HepG2 (cell line): ENCODE measurements around the gene TIGD6. TPM values are rescaled to one million over a fixed set of nuclear protein-coding genes. Genes with fewer than 3 reads are reported as not detected.

Experiments
- ATAC-seq: fragments of 200-7000 bp; cut with Tn5 transposase; 3 replicates; pipeline ENCODE4 v1.9.1; 2020; ENCODE audit warnings: mild to moderate bottlenecking, moderate library complexity
- BruUV-seq: library from RNA; stranded (reverse); fragments of 400-500 nt; replicated peaks from 2 replicates; lab custom pipeline; 2021; lab: Mats Ljungman, UMichigan
- CTCF ChIA-PET: fragments of 300-600 bp; formaldehyde crosslinking; extraction: SDS; loops from one replicate; lab custom pipeline; 2021; ENCODE audit warnings: low total read pairs, inconsistent platforms, low intra/inter-chr PET ratio; lab: Yijun Ruan, JAX
- POLR2A ChIA-PET: fragments of 350-600 bp; sonication (Branson Sonifier 250); formaldehyde crosslinking; loops from one replicate; lab custom pipeline; 2020; ENCODE audit warnings: antibody characterized with exemption, inconsistent platforms; lab: Yijun Ruan, JAX
- DNase-seq: peaks from one replicate; pipeline ENCODE4 v3.0.0-alpha.2; 2015; ENCODE audit warnings: low spot score
- FAIRE-seq: peaks from 3 replicates; lab custom pipeline; 2011; peaks lifted over from hg19 to GRCh38; lab: Jason Lieb, UNC
- H2AFZ ChIP-seq: one replicate; pipeline ENCODE4 v1.6.1; 2011; ENCODE audit warnings: low read length, inconsistent platforms
- H3K27ac ChIP-seq: fragments of 300-600 bp; 3 replicates; pipeline ENCODE4 v1.8.0; 2011; ENCODE audit warnings: mixed run types, mild to moderate bottlenecking, mixed read lengths, low read length, inconsistent platforms; ENCODE audit not compliant: insufficient read depth; ENCODE audit errors: extremely low read length
- H3K27me3 ChIP-seq, 2 experiments: fragments of 200-600 bp in 1 of 2; 2 replicates in 1 of 2; 3 replicates in 1 of 2; pipeline versions ENCODE4 v1.6.0 to v1.8.0; 2011; ENCODE audit warnings: low read length in 2 of 2, mild to moderate bottlenecking in 2 of 2, moderate library complexity in 2 of 2, inconsistent platforms in 1 of 2; ENCODE audit not compliant: insufficient read depth in 2 of 2, control insufficient read depth in 1 of 2
- H3K36me3 ChIP-seq, 2 experiments: fragments of 200-600 bp in 1 of 2; replicated peaks in 1 of 2; 2 replicates in 1 of 2; 3 replicates in 1 of 2; pipeline versions ENCODE4 v1.5.1 to v1.8.0; 2011; ENCODE audit warnings: low read length in 2 of 2, inconsistent platforms in 1 of 2; ENCODE audit not compliant: insufficient read depth in 2 of 2, control insufficient read depth in 1 of 2
- H3K4me1 ChIP-seq: 2 replicates; pipeline ENCODE4 v1.5.1; 2012; ENCODE audit warnings: low read length, inconsistent platforms; ENCODE audit not compliant: insufficient read depth
- H3K4me2 ChIP-seq: 2 replicates; pipeline ENCODE4 v1.6.0; 2011; ENCODE audit warnings: low read depth, low read length, inconsistent platforms
- H3K4me3 ChIP-seq, 3 experiments: fragments of 200-600 bp in 1 of 3; sonication (generic), shearing (Covaris generic) in 1 of 3; replicated peaks in 1 of 3; 2 replicates each; pipeline ENCODE4 v1.5.1; 2011 to 2016; ENCODE audit warnings: low read length in 3 of 3, inconsistent platforms in 2 of 3, low read depth in 2 of 3, mild to moderate bottlenecking in 2 of 3, control low read depth in 1 of 3, mixed read lengths in 1 of 3; ENCODE audit not compliant: insufficient read depth in 1 of 3
- H3K79me2 ChIP-seq: one replicate; pipeline ENCODE4 v1.6.1; 2011; ENCODE audit warnings: low read length, inconsistent platforms; ENCODE audit not compliant: insufficient read depth
- H3K9ac ChIP-seq: 2 replicates; pipeline ENCODE4 v1.6.0; 2011; ENCODE audit warnings: mild to moderate bottlenecking, low read depth, low read length, inconsistent platforms; ENCODE audit not compliant: insufficient read depth
- H3K9me3 ChIP-seq: 2 replicates; pipeline ENCODE4 v1.5.1; 2012; ENCODE audit warnings: mild to moderate bottlenecking, low read length
- H4K20me1 ChIP-seq: 2 replicates; pipeline ENCODE4 v1.6.0; 2011; ENCODE audit warnings: inconsistent platforms, mild to moderate bottlenecking, low read length, moderate library complexity; ENCODE audit not compliant: insufficient read depth
- ADNP ChIP-seq: sonication (generic); formaldehyde crosslinking; IDR thresholded peaks from 2 replicates; pipeline ENCODE4 v1.4.0; 2020; ENCODE audit warnings: missing genetic modification reagents
- EHMT2 ChIP-seq: fragments of 200-600 bp; sonication (generic); IDR thresholded peaks from 2 replicates; pipeline ENCODE4 v1.7.0; 2017; ENCODE audit warnings: antibody characterized with exemption, low read depth, low read length, borderline replicate concordance
- ELF3 ChIP-seq: IDR thresholded peaks from 2 replicates; pipeline ENCODE4 v1.6.1; 2016; ENCODE audit warnings: missing genetic modification reagents, missing compliant biosample characterization
- ERF ChIP-seq: IDR thresholded peaks from 2 replicates; pipeline ENCODE4 v1.6.1; 2018; ENCODE audit warnings: missing biosample characterization, missing genetic modification reagents
- PPARG ChIP-seq: conservative IDR thresholded peaks from 2 replicates; pipeline ENCODE4 v1.6.1; 2016; ENCODE audit warnings: missing biosample characterization, missing genetic modification reagents
- RXRB ChIP-seq: IDR thresholded peaks from 2 replicates; pipeline ENCODE4 v1.6.1; 2016; ENCODE audit warnings: borderline replicate concordance, missing genetic modification reagents, missing compliant biosample characterization
- SMAD3 ChIP-seq: sonication (generic); formaldehyde crosslinking; IDR thresholded peaks from 2 replicates; pipeline ENCODE4 v1.4.0; 2020; ENCODE audit warnings: missing genetic modification reagents
- SMC3 ChIP-seq: IDR thresholded peaks from 2 replicates; pipeline ENCODE4 v1.6.1; 2011; ENCODE audit warnings: low read length, improper control_type of control experiment
- TEAD3 ChIP-seq: optimal IDR thresholded peaks from 2 replicates; pipeline ENCODE3; 2016; ENCODE audit warnings: borderline replicate concordance
- ZFP36 ChIP-seq: fragments of 150-350 bp; IDR thresholded peaks from 2 replicates; pipeline ENCODE4 v1.6.1; 2018; ENCODE audit warnings: borderline replicate concordance, low read length, low read depth; ENCODE audit not compliant: partially characterized antibody
- ZNF780A ChIP-seq: sonication (generic); formaldehyde crosslinking; IDR thresholded peaks from 2 replicates; pipeline ENCODE4 v1.8.0; 2022; ENCODE audit warnings: mild to moderate bottlenecking, missing genetic modification reagents, moderate library complexity
- WGBS: methylation state at CpG from one replicate; pipeline ENCODE4 v1.1.6; 2017; ENCODE audit warnings: low lambda C conversion rate; 5-methylcytosine and 5-hydroxymethylcytosine counted together
- in situ Hi-C: cut with HindIII; loops from 2 replicates; pipeline ENCODE4 v1.10.0; 2017; ENCODE audit warnings: low pct_unique_long_range_greater_than_20kb; ENCODE audit not compliant: extremely low pct_ligation_motif_present
- intact Hi-C: fragments of 100-400 bp; cut with micrococcal nuclease; formaldehyde crosslinking; loops from one replicate; pipeline ENCODE4 v1.10.0; 2022; ENCODE audit not compliant: unreplicated experiment
- polyA plus RNA-seq, 8 experiments: library from polyadenylated mRNA; depleted of rRNA in 3 of 8; stranded (reverse) in 7 of 8; unstranded in 1 of 8; fragments of >200 nt; fragmentation: Illumina TruSeq in 4 of 8; extraction: Trizol in 4 of 8; gene quantifications; 2 replicates each; pipeline versions ENCODE4 v1.2.1 to v1.2.3, GENCODE V29; 2011 to 2016; ENCODE audit warnings: low read depth in 4 of 8, missing spikeins in 1 of 8, mixed read lengths in 1 of 8; ENCODE audit not compliant: insufficient read depth in 1 of 8
- total RNA-seq, 5 experiments: library from RNA; depleted of rRNA; stranded (reverse); fragments of >200 nt; fragmentation: Illumina TruSeq; extraction: Trizol; gene quantifications; 2 replicates each; pipeline ENCODE4 v1.2.3, GENCODE V29; 2016; ENCODE audit warnings: low read depth in 1 of 5
- TF ChIP-seq, protein P1 (sequence below): IDR thresholded peaks from 2 replicates; pipeline ENCODE4 v1.6.1; 2016; ENCODE audit warnings: low read depth
- TF ChIP-seq, protein P2 (sequence below): IDR thresholded peaks from 2 replicates; pipeline ENCODE4 v1.6.1; 2016; ENCODE audit warnings: missing compliant biosample characterization, missing genetic modification reagents, borderline replicate concordance
- TF ChIP-seq, protein P3 (sequence below): sonication (generic); formaldehyde crosslinking; IDR thresholded peaks from 2 replicates; pipeline ENCODE4 v1.4.0; 2020; ENCODE audit warnings: missing genetic modification reagents, borderline replicate concordance

Gene TIGD6
- total and polyA plus RNA-seq, 2 of the 13 experiments (the other 11 are each of a cell fraction or from before 2014, with no cell fraction given): 2.1 to 2.9 TPM

DNA sequence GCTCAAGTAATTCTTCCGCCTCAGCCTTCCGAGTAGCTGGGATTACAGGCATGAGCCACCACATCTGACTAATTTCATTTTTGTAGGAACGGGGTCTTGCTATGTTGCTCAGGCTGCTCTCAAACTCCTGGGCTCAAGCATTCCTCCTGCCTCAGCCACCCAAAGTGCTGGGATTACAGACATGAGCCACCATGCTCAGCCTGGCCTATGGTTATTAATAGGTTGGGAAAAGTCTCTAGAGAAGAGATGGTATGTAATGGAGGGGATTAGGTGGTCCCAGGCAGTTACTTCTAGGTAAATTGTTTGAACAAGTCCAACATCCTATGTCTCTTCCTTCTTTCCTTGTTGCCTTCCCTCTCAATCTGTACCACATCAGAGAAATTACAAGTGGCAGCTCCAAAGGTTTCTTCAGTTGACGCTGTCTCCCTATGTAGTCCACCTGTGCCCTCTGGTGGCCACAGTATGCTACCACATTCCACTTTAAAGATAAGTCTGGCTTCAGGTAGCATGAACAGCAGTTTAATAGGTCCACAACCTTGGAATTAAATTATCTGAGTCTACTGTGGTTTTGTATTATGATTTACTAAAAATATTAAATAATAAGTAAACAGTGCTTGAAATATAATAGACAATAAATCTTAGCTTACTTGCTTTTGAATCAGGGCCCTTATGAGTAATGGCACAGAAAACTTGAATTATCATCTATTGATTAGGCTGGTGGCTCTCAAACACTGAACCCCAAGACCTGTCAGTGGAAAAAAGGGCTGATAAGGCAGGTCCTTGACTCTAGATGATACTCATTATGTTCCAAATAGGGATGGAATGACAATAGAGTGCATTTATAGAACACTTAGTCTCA, 9.7 kb downstream of the TIGD6 start:
- DNase-seq: peak; percentile 76
- Histone ChIP-seq H3K27ac (no peak overlapping the region), H3K79me2 (no peaks in the 10 kb centered on the region), H2AFZ (no peak overlapping the region), H3K9me3 (no peaks in the 10 kb centered on the region), H4K20me1 (no peaks in the 10 kb centered on the region), H3K9ac (no peak overlapping the region), H3K4me1 (peaks cover 19% of the 10 kb centered on the region), H3K4me2 (no peak overlapping the region), H3K27me3 (no peaks in the 10 kb centered on the region), H3K4me3 (no peak overlapping the region), H3K36me3 (no peaks in the 10 kb centered on the region; a peak in 1 of 5 replicates)
- peak; percentile 91 for ATAC-seq
- in situ Hi-C loops: loop anchor here (10.0 to 25.0 kb wide), 2 partner anchors 56 to 353 kb away; no protein-coding TSS in a partner anchor
- BruUV-seq: no TSS peak
- 50% methylated on average over 4 of the region's 4 CpGs for WGBS
- peak; percentile 86 for FAIRE-seq
- intact Hi-C loops: loop anchor here (1.0 to 5.0 kb wide), 5 partner anchors 30 to 156 kb away; partner anchors contain the start of gene SLC26A2
- ChIA-PET POLR2A (interaction anchor here (0.6 to 1.1 kb wide), 3 partner anchors 10 to 39 kb away, joined by 4 read pairs; partner anchors contain the start of genes HMGXB3, SLC26A2 and TIGD6), CTCF (interaction anchor here (1.1 to 3.7 kb wide), 7 partner anchors 40 to 157 kb away, joined by 3 to 27 read pairs (median 25); no protein-coding TSS in a partner anchor)
- TF ChIP-seq ELF3 (CRISPR knock-in tag) (0 out of 2 replicates have a peak, but pooled peaks have one; percentile 32), ZFP36 (peak; percentile 23), ADNP (CRISPR knock-in tag) (no peak), TEAD3 (CRISPR knock-in tag) (peak; percentile 82), RXRB (CRISPR knock-in tag) (peak; percentile 40; the same call in 1 of the 2 replicates), ZNF780A (CRISPR knock-in tag) (no peak), SMC3 (peak; percentile 96), EHMT2 (no peak), PPARG (CRISPR knock-in tag) (0 out of 2 replicates have a peak, but pooled peaks have one; percentile 21), ERF (CRISPR knock-in tag) (peak; percentile 57; the same call in 1 of the 2 replicates), SMAD3 (CRISPR knock-in tag) (0 out of 2 replicates have a peak, but pooled peaks have one; percentile 60)
- TF ChIP-seq, protein P1, sequence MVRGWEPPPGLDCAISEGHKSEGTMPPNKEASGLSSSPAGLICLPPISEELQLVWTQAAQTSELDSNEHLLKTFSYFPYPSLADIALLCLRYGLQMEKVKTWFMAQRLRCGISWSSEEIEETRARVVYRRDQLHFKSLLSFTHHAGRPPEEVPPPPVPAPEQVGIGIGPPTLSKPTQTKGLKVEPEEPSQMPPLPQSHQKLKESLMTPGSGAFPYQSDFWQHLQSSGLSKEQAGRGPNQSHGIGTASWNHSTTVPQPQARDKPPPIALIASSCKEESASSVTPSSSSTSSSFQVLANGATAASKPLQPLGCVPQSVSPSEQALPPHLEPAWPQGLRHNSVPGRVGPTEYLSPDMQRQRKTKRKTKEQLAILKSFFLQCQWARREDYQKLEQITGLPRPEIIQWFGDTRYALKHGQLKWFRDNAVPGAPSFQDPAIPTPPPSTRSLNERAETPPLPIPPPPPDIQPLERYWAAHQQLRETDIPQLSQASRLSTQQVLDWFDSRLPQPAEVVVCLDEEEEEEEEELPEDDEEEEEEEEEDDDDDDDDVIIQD (CRISPR knock-in tag): 0 out of 2 replicates have a peak, but pooled peaks have one; percentile 35
- TF ChIP-seq, protein P2, sequence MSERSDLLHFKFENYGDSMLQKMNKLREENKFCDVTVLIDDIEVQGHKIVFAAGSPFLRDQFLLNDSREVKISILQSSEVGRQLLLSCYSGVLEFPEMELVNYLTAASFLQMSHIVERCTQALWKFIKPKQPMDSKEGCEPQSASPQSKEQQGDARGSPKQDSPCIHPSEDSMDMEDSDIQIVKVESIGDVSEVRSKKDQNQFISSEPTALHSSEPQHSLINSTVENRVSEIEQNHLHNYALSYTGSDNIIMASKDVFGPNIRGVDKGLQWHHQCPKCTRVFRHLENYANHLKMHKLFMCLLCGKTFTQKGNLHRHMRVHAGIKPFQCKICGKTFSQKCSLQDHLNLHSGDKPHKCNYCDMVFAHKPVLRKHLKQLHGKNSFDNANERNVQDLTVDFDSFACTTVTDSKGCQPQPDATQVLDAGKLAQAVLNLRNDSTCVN (CRISPR knock-in tag): no peak
- TF ChIP-seq, protein P3, sequence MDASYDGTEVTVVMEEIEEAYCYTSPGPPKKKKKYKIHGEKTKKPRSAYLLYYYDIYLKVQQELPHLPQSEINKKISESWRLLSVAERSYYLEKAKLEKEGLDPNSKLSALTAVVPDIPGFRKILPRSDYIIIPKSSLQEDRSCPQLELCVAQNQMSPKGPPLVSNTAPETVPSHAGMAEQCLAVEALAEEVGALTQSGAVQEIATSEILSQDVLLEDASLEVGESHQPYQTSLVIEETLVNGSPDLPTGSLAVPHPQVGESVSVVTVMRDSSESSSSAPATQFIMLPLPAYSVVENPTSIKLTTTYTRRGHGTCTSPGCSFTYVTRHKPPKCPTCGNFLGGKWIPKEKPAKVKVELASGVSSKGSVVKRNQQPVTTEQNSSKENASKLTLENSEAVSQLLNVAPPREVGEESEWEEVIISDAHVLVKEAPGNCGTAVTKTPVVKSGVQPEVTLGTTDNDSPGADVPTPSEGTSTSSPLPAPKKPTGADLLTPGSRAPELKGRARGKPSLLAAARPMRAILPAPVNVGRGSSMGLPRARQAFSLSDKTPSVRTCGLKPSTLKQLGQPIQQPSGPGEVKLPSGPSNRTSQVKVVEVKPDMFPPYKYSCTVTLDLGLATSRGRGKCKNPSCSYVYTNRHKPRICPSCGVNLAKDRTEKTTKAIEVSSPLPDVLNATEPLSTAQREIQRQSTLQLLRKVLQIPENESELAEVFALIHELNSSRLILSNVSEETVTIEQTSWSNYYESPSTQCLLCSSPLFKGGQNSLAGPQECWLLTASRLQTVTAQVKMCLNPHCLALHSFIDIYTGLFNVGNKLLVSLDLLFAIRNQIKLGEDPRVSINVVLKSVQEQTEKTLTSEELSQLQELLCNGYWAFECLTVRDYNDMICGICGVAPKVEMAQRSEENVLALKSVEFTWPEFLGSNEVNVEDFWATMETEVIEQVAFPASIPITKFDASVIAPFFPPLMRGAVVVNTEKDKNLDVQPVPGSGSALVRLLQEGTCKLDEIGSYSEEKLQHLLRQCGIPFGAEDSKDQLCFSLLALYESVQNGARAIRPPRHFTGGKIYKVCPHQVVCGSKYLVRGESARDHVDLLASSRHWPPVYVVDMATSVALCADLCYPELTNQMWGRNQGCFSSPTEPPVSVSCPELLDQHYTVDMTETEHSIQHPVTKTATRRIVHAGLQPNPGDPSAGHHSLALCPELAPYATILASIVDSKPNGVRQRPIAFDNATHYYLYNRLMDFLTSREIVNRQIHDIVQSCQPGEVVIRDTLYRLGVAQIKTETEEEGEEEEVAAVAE (CRISPR knock-in tag): 0 out of 2 replicates have a peak, but pooled peaks have one; percentile 37
